RKO (cell line): ENCODE results near the gene SRMS.
A peak's percentile ranks its signal among the peaks of the same experiment; 100 is the strongest.
"Not testable (repeated sequence)": the region's sequence is repeated elsewhere in the genome, so short reads cannot be mapped to it uniquely, and the experiment has no call there.

ENCODE experiments used
- DNase-seq: peaks from one replicate; pipeline ENCODE4 v3.0.0-alpha.2; 2016; ENCODE audit warnings: low spot score

SRMS gene

GRCh38 chr20:63565699-63566335, 18.3 kb upstream of the SRMS start:
- no peak for DNase-seq

- no peak for DNase-seq
Measured at GRCh38 chr20:63565021-63565698, 17.6 kb upstream of the SRMS start.

- no peak for DNase-seq
Measured at GRCh38 chr20:63564036-63564810, 16.7 kb upstream of the SRMS start.

GRCh38 chr20:63563225-63563935, 15.8 kb upstream of the SRMS start:
- no peak for DNase-seq

GRCh38 chr20:63562461-63563224, 15.1 kb upstream of the SRMS start:
- no peak for DNase-seq

GRCh38 chr20:63561624-63562396, 14.3 kb upstream of the SRMS start:
- no peak for DNase-seq

GRCh38 chr20:63560856-63561609, 13.5 kb upstream of the SRMS start:
- DNase-seq: no peak

GRCh38 chr20:63560333-63560805, 12.8 kb upstream of the SRMS start:
- DNase-seq: no peak

- not testable (repeated sequence) for DNase-seq
Measured at GRCh38 chr20:63559485-63560332, 12.2 kb upstream of the SRMS start.

GRCh38 chr20:63558804-63559484, 11.4 kb upstream of the SRMS start:
- no peak for DNase-seq

GRCh38 chr20:63557481-63557891, 9.9 kb upstream of the SRMS start:
- DNase-seq: no peak

- no peak for DNase-seq
Measured at GRCh38 chr20:63556873-63557478, 9.4 kb upstream of the SRMS start.

GRCh38 chr20:63555661-63556381, 8.3 kb upstream of the SRMS start:
- no peak for DNase-seq

- DNase-seq: no peak
Measured at GRCh38 chr20:63554361-63555278, 7.1 kb upstream of the SRMS start.

GRCh38 chr20:63553933-63554290, 6.4 kb upstream of the SRMS start, which contains the start of gene FNDC11:
TSS of gene FNDC11 (plus strand) at chr20:63554159. CDS start at chr20:63555664, 1,505 bp downstream.
- no peak for DNase-seq

GRCh38 chr20:63553251-63553932, 5.8 kb upstream of the SRMS start:
- peak; percentile 37 for DNase-seq
